Fibroblast of villous mesenchyme (primary cell): Measurements from ENCODE around the gene CACNG4. TPM values are rescaled to one million over a fixed set of nuclear protein-coding genes. Genes with fewer than 3 reads are reported as not detected.

Experiments
- DNase-seq: peaks from one replicate; pipeline ENCODE4 v3.0.0-alpha.2; 2010; ENCODE audit warnings: low read depth
- H3K4me3 ChIP-seq: 2 replicates; pipeline ENCODE4 v1.5.1; 2011; ENCODE audit warnings: low read depth, mild to moderate bottlenecking, low read length
- total RNA-seq: library from RNA; depleted of rRNA; stranded (reverse); fragments of >200 nt; gene quantifications from 2 replicates; pipeline ENCODE4 v1.2.3, GENCODE V29; 2012
- TF ChIP-seq, protein P1 (sequence below): IDR thresholded peaks from 2 replicates; pipeline ENCODE4 v1.5.1; 2012; ENCODE audit warnings: low read depth, mild to moderate bottlenecking, low read length; ENCODE audit not compliant: insufficient read depth

The CACNG4 gene
- total RNA-seq, 1 donor: not detected

- TF ChIP-seq, protein P1, sequence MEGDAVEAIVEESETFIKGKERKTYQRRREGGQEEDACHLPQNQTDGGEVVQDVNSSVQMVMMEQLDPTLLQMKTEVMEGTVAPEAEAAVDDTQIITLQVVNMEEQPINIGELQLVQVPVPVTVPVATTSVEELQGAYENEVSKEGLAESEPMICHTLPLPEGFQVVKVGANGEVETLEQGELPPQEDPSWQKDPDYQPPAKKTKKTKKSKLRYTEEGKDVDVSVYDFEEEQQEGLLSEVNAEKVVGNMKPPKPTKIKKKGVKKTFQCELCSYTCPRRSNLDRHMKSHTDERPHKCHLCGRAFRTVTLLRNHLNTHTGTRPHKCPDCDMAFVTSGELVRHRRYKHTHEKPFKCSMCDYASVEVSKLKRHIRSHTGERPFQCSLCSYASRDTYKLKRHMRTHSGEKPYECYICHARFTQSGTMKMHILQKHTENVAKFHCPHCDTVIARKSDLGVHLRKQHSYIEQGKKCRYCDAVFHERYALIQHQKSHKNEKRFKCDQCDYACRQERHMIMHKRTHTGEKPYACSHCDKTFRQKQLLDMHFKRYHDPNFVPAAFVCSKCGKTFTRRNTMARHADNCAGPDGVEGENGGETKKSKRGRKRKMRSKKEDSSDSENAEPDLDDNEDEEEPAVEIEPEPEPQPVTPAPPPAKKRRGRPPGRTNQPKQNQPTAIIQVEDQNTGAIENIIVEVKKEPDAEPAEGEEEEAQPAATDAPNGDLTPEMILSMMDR: no peak
- no peak overlapping the region for H3K4me3 ChIP-seq
- DNase-seq: peak; percentile 13
These were observed 43.6 kb upstream of the CACNG4 start for GRCh38 chr17:66920950-66921349.

DNA sequence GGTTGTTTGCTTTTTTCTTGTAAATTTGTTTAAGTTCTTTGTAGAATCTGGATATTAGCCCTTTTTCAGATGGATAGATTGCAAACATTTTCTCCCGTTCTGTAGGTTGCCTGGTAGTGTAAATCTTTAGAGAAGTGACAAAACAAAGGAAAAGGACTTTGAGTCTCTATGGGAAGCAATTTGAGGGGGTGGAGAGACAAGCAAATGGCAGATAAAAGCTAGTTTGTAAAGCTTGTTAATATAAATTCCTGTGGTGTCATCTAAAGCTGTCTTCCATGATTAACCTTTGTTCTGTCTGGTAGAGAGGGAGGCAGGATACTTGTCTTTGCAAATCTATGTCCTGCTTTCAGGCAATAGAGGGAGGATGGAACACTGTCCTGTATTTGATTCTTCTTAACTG, 40.6 kb upstream of the CACNG4 start:
- no peak for DNase-seq
- H3K4me3 ChIP-seq: no peak overlapping the region
- TF ChIP-seq, protein P1: no peak

DNA sequence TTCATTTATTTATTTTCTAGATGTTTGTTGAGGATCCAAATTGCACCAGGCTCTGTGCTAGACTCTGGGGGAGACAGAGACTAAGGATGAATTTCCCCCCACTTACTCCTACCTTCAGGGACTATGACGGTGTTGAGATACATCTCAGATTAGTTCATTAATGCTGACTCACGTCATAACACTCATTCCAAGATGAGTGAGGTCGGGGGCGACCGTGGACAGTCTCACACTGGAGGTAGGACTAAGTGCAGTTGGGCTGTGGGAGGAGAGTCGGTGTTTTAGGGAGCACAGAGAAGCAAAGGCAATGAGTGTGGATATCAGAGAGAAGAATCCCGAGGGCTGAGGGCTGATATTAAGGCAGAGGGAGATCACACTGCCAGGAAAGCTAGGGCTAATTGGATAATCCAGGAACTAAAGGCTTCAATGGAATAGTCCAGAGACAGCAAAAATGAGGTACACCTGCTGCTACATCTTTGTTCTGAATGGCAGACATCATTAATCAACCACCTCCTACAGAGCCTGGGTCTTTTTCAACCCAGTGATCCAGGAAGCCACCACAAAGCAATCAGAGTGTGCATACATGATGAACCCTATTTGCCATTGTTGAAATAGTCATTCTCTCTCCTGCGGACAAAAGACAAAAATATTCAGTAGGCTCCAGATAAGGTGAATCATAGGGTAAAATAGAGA, 38.6 kb upstream of the CACNG4 start:
- no peak for DNase-seq
- no peak overlapping the region for H3K4me3 ChIP-seq
- TF ChIP-seq, protein P1: no peak

- TF ChIP-seq, protein P1: no peak
- no peak for DNase-seq
- no peak overlapping the region for H3K4me3 ChIP-seq
These were observed 35.6 kb upstream of the CACNG4 start for GRCh38 chr17:66928949-66929348.

- DNase-seq: no peak
- TF ChIP-seq, protein P1: no peak
- H3K4me3 ChIP-seq: no peak overlapping the region
These were observed 34.9 kb upstream of the CACNG4 start for GRCh38 chr17:66929591-66929990.

- TF ChIP-seq, protein P1: no peak
- H3K4me3 ChIP-seq: no peak overlapping the region
- no peak for DNase-seq
These were observed 33.6 kb upstream of the CACNG4 start for GRCh38 chr17:66930933-66931332.

DNA sequence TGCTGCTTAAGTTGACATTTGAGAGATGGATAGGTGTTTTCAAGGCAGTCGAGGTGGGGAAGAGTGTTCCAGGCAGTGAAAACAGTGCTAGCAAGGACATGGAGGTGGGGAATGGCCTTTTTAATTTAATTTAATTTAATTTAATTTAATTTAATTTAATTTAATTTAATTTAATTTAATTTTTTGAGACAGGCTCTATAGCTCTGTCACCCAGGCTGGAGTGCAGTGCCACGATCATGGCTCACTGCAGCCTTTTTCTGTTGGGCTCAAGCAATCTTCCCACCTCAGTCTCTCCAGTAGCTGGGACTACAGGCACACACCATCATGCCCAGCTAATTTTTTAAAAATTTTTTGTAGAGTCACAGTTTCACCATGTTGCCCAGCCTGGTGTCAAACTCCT, 32.2 kb upstream of the CACNG4 start:
- TF ChIP-seq, protein P1: no peak
- no peak for DNase-seq
- no peak overlapping the region for H3K4me3 ChIP-seq
